MCF 10A (cell line): Measurements from ENCODE around the gene ATG2A. TPM values are rescaled to one million over a fixed set of nuclear protein-coding genes. Genes with fewer than 3 reads are reported as not detected.
"Not testable (repeated sequence)": the region's sequence is repeated elsewhere in the genome, so short reads cannot be mapped to it uniquely, and the experiment has no call there.

Experiments used
- BruUV-seq: library from RNA; stranded (reverse); fragments of 400-500 nt; replicated peaks from 2 replicates; lab custom pipeline; 2021; lab: Mats Ljungman, UMichigan
- CTCF ChIA-PET: fragments of 300-600 bp; sonication (Branson Sonifier 250); formaldehyde crosslinking; extraction: SDS; loops from one replicate; lab custom pipeline; 2021; ENCODE audit warnings: antibody characterized with exemption, inconsistent platforms; lab: Yijun Ruan, JAX
- POLR2A ChIA-PET: fragments of 300-600, 350-650 bp; sonication (Branson Sonifier 250); formaldehyde crosslinking; extraction: SDS; loops from one replicate; lab custom pipeline; 2020; ENCODE audit warnings: antibody characterized with exemption, inconsistent platforms; lab: Yijun Ruan, JAX
- DNase-seq: peaks from one replicate; pipeline ENCODE4 v3.0.0-alpha.2; 2018; ENCODE audit not compliant: unreplicated experiment
- H3K27ac Mint-ChIP-seq: one replicate; pipeline ENCODE4 v1.8.0; 2022; ENCODE audit warnings: mild to moderate bottlenecking, low read depth, mixed read lengths; ENCODE audit not compliant: unreplicated experiment
- H3K27me3 Mint-ChIP-seq: one replicate; pipeline ENCODE4 v1.8.0; 2022; ENCODE audit warnings: mixed read lengths; ENCODE audit not compliant: insufficient read depth, unreplicated experiment
- H3K36me3 Mint-ChIP-seq: one replicate; pipeline ENCODE4 v1.8.0; 2022; ENCODE audit warnings: mild to moderate bottlenecking, moderate library complexity, mixed read lengths; ENCODE audit not compliant: insufficient read depth, unreplicated experiment
- H3K4me1 Mint-ChIP-seq: one replicate; pipeline ENCODE4 v1.8.0; 2022; ENCODE audit warnings: mixed read lengths; ENCODE audit not compliant: insufficient read depth, unreplicated experiment
- H3K4me3 Mint-ChIP-seq: one replicate; pipeline ENCODE4 v1.8.0; 2022; ENCODE audit warnings: mild to moderate bottlenecking, moderate library complexity, mixed read lengths; ENCODE audit not compliant: unreplicated experiment
- H3K9me3 Mint-ChIP-seq: one replicate; pipeline ENCODE4 v1.8.0; 2022; ENCODE audit warnings: mixed read lengths; ENCODE audit not compliant: unreplicated experiment
- intact Hi-C: fragments of 100-400 bp; cut with micrococcal nuclease; formaldehyde crosslinking; loops from 2 replicates; pipeline ENCODE4 v1.14.1; 2022
- total RNA-seq: library from RNA; stranded (reverse); gene quantifications from 2 replicates; pipeline ENCODE4 v1.2.3, GENCODE V29; 2022
- TF ChIP-seq, protein P1 (sequence below): fragments of 200-600 bp; IDR thresholded peaks from one replicate; pipeline ENCODE4 v1.8.0; 2022; ENCODE audit warnings: antibody characterized with exemption, mild to moderate bottlenecking; ENCODE audit not compliant: unreplicated experiment

ATG2A gene
- total RNA-seq, 1 experiment from 2014 or later, result 28.7 TPM

DNA sequence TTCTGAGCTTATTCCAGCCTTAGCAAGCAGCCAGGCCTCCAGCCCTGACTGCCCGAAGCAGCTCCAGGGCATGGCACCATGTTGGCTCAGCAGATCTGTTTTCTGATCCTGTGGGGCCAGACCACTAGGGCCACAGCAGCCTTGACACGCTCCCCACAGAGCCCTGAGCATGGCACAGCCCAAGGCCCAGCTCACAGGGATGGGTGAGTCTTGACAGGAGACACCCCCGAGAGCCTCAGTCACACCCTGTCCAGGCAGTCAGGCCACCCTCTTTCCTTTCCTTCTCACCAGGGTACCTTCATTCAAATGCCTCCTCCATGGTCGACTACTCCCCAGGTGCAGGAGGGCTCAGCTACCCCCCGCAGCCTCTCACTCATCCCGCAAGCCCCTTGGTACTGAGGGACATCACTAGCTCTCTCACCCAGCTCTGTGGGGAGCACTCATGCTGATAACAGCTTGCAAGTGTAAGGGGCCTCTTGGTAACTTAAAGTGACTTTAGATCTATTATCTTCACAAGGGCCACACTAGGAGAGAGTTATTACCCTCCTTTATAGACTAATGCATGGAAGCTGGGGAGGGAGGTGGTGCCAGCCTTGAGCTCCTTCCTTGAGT, 68.7 kb downstream of the ATG2A start:
- TF ChIP-seq, protein P1, sequence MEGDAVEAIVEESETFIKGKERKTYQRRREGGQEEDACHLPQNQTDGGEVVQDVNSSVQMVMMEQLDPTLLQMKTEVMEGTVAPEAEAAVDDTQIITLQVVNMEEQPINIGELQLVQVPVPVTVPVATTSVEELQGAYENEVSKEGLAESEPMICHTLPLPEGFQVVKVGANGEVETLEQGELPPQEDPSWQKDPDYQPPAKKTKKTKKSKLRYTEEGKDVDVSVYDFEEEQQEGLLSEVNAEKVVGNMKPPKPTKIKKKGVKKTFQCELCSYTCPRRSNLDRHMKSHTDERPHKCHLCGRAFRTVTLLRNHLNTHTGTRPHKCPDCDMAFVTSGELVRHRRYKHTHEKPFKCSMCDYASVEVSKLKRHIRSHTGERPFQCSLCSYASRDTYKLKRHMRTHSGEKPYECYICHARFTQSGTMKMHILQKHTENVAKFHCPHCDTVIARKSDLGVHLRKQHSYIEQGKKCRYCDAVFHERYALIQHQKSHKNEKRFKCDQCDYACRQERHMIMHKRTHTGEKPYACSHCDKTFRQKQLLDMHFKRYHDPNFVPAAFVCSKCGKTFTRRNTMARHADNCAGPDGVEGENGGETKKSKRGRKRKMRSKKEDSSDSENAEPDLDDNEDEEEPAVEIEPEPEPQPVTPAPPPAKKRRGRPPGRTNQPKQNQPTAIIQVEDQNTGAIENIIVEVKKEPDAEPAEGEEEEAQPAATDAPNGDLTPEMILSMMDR, result no peak
- H3K4me1 Mint-ChIP-seq, result peaks cover 30% of the 10 kb centered on the region
- no peaks in the 10 kb centered on the region for H3K9me3 Mint-ChIP-seq
- intact Hi-C loops, result no loop called here
- no TSS peak for BruUV-seq
- H3K27me3 Mint-ChIP-seq, result no peaks in the 10 kb centered on the region
- no peak overlapping the region for H3K27ac Mint-ChIP-seq
- peaks cover under 1% of the 10 kb centered on the region for H3K36me3 Mint-ChIP-seq
- ChIA-PET POLR2A (interaction anchor here (0.7 to 2.3 kb wide), 9 partner anchors 8 to 262 kb away, joined by 4 to 22 read pairs (median 7); partner anchors contain the start of genes ATG2A, EHD1 and SF1), CTCF (interaction anchor here (0.7 to 15.7 kb wide), 24 partner anchors 8 to 273 kb away, joined by 3 to 286 read pairs (median 5); partner anchors contain the start of genes ARL2, BATF2, EHD1 and FAU)
- no peak overlapping the region for H3K4me3 Mint-ChIP-seq
- DNase-seq, result no peak

DNA sequence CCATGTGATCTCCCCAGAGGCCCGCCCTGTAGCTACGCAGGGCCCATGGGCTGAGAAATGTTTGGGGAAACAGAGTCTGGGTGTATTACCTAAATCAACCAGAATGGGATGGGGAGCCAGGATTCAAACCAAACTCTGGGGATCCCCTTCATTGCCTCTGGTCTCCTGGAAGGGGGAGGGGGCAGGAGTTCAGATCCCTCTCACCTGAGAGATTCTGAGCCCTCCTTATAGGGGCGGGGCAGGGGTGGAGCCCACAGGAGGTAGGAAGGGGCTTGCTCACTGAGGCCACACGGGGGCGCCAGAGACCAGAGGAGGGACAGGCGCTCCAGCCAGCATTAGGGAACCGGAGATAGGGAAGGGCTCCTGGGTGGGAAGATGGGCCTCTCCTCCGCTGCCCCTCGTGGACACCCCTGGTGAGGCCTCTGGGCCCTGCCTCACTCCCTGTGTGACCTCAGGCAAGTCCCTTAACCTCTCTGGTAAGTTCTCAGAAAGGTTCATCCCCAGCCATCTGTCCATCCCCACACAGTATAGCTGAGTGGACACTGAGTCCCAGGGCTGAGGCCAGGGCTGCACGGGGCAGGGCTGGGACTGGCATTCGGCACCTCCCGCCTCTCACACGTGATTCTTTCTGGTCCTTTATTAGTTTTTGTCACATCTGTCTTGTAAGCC, 69.9 kb downstream of the ATG2A start:
- intact Hi-C loops, result loop anchor here (1.0 kb wide), 6 partner anchors 31 to 270 kb away; partner anchors contain the start of genes ARL2, ATG2A, EHD1 and ZNHIT2
- Mint-ChIP-seq H3K36me3 (peaks cover 6% of the 10 kb centered on the region), H3K4me3 (no peak overlapping the region), H3K27ac (no peak overlapping the region), H3K27me3 (no peaks in the 10 kb centered on the region), H3K9me3 (no peaks in the 10 kb centered on the region), H3K4me1 (peaks cover 33% of the 10 kb centered on the region)
- DNase-seq, result peak; percentile 94
- POLR2A ChIA-PET, result interaction anchor here (0.6 to 2.3 kb wide), 12 partner anchors 9 to 482 kb away, joined by 3 to 22 read pairs (median 7); partner anchors contain the start of genes ATG2A, BATF2, EHD1 and SF1
- TF ChIP-seq, protein P1, result peak; percentile 98
- BruUV-seq, result no TSS peak
- CTCF ChIA-PET, result interaction anchor here (0.6 to 15.7 kb wide), 31 partner anchors 9 to 274 kb away, joined by 3 to 286 read pairs (median 5); partner anchors contain the start of genes ARL2, BATF2, EHD1 and FAU

DNA sequence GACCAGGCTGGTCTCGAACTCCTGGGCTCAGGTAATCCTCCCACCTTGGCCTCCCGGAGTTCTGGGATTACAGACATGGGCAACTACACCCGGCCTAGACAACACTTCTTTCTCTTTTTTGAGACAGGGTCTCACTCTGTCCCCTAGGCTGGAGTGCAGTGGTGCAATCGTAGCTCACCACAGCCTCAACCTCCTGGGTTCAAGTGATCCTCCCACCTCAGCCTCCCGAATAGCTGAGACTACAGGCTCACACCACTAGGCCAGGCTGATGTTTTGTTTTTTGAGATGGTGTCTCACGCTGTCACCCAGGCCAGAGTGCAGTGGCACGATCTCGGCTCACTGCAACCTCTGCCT, 71.3 kb downstream of the ATG2A start:
- H3K4me3 Mint-ChIP-seq, H3K9me3 Mint-ChIP-seq, BruUV-seq, DNase-seq, H3K27ac Mint-ChIP-seq, H3K27me3 Mint-ChIP-seq: not testable (repeated sequence)
- CTCF ChIA-PET, result interaction anchor here (0.6 to 15.7 kb wide), 13 partner anchors 11 to 272 kb away, joined by 3 to 286 read pairs (median 5); partner anchors contain the start of genes ARL2, EHD1, MAP4K2 and SAC3D1
- intact Hi-C loops, result loop anchor here (2.0 kb wide), 1 partner anchor 43 kb away; the partner anchor contains the start of gene MAP4K2
- H3K4me1 Mint-ChIP-seq, result peaks cover 33% of the 10 kb centered on the region
- POLR2A ChIA-PET, result interaction anchor here (0.8 to 2.2 kb wide), 8 partner anchors 9 to 276 kb away, joined by 3 to 14 read pairs (median 4); partner anchors contain the start of genes EHD1, FAU and MRPL49
- H3K36me3 Mint-ChIP-seq, result peaks cover 16% of the 10 kb centered on the region

DNA sequence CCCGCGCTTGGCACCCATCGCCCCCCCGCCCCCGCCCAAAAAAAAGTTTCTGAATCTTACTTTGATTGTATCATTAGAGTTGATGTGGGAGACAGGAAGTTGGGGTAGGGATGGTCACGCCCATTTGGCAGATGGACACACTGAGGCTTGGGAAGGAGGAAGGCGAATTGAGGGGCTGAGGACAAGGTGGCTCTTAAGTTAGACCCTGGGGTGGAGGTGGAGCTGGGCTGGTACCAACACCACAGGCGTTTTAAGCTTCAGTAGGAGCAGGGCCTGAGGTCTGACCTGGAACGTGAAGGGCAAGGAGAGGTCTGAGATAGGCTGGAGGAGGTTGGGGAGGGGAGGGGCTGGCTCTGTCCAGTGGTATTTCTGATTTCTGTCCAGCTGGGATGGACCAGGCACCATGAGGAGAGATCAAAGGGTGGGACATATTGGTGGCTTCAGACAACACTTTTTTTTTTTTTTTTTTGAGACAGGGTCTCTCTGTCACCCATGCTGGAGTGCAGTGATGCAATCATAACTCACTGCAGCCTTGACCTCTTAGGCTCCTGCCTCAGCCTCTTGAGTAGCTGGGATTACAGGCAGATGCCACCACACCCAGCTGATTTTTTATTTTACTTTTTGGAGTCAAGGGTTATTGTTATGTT, 71.8 kb downstream of the ATG2A start:
- Mint-ChIP-seq H3K36me3 (peaks cover 16% of the 10 kb centered on the region), H3K4me1 (peaks cover 33% of the 10 kb centered on the region), H3K9me3 (no peaks in the 10 kb centered on the region), H3K4me3 (peak overlapping the region; percentile 77), H3K27ac (no peak overlapping the region), H3K27me3 (no peaks in the 10 kb centered on the region)
- DNase-seq, result no peak
- ChIA-PET CTCF (interaction anchor here (0.6 to 15.7 kb wide), 15 partner anchors 11 to 273 kb away, joined by 3 to 286 read pairs (median 5); partner anchors contain the start of genes ARL2, EHD1, MAP4K2 and SAC3D1), POLR2A (interaction anchor here (0.6 to 2.4 kb wide), 11 partner anchors 10 to 277 kb away, joined by 3 to 14 read pairs (median 4); partner anchors contain the start of genes EHD1, FAU, MRPL49 and SF1)
- TF ChIP-seq, protein P1, result no peak
- intact Hi-C loops, result loop anchor here (2.0 kb wide), 1 partner anchor 42 kb away; the partner anchor contains the start of gene MAP4K2
- BruUV-seq, result no TSS peak
